ENCODE results near the gene SPATA18.

SPATA18 gene, protein sequence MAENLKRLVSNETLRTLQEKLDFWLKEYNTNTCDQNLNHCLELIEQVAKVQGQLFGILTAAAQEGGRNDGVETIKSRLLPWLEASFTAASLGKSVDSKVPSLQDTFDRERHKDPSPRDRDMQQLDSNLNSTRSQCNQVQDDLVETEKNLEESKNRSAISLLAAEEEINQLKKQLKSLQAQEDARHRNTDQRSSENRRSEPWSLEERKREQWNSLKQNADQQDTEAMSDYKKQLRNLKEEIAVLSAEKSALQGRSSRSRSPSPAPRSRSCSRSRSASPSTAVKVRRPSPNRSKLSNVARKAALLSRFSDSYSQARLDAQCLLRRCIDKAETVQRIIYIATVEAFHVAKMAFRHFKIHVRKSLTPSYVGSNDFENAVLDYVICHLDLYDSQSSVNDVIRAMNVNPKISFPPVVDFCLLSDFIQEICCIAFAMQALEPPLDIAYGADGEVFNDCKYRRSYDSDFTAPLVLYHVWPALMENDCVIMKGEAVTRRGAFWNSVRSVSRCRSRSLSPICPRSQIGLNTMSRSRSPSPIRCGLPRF

DNA sequence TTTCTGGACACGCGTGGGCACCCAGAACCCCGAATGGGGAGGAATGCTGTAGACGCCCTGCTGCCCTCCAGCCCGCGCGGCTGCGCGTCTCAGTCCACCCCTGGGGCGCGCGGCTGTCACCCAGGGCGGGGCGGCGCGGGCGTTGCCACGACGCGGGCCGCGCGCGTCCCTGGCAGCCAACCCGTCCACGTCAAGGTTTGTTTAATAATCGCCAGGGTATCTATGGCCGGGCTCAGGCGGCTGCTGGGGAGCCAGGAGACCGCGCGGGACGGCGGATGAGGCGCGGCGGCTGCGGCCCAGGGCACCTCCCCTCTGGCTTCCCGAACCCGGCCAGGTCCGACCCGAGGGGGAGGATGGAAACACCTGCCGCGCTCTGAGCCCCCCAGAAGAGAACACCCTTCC is at the start of gene SPATA18:
TSS of gene SPATA18 (plus strand) at position 92 of the 402 bp plus-strand sequence. CDS start 401 bp downstream, outside the sequence.
- DNase-seq = no peak

- no peak for DNase-seq
These were observed 49.5 kb upstream of the SPATA18 start for GRCh38 chr4:52001616-52002015.

DNA sequence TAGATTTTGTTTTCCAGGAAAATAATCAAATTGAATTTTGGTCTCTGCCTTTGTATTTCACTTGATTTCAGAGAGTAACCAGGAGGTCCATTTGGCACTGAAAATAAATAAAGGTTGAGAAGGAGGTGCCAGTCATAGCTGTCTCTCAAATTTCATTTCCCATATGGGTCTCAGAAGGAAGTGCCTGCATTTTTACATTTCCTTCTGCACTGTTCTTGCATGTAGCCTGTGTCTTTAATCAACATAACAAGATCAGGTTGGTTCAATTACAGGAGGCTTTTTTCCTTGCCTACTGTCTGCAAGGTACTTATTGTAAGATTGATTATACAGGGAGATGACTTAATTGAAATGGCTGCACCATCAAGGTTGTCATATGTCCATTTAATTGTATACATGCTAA is 46.7 kb upstream of the SPATA18 start:
- DNase-seq = no peak

DNA sequence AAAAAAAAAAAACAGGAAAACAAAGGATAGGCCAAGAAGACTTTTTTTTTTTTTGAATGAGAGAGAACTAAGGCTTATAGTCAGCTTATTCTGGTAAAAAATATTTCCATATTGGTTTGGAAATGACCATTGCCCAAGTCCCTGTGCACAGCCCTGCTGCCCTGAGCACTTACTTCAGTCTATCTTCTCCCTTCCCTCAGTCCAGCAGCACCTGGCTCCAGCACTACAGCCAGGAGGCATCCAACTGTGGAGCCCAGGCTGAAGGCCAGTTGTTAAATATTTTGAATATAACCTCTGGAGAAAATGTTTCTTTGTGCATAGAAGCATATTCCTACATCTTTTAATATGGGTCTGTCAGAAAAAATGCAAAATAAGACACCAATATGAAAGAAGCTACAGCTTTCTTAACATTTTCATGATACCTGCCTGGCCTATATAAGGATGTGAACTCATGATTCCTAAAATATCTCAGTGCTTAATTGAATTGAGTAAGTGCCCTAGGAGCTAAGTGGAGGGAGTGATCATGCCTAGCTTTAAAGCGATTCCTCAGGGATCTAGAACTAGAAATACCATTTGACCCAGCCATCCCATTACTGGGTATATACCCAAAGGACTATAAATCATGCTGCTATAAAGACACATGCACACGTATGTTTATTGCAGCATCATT is 45.4 kb upstream of the SPATA18 start:
- DNase-seq = no peak

- no peak for DNase-seq
These were observed 44.2 kb upstream of the SPATA18 start for GRCh38 chr4:52006887-52007286.

GRCh38 chr4:52010986-52011385 is 40.1 kb upstream of the SPATA18 start:
- DNase-seq = no peak

- no peak for DNase-seq
These were observed 38.5 kb upstream of the SPATA18 start for GRCh38 chr4:52012651-52013050.

GRCh38 chr4:52014903-52015302 is 36.2 kb upstream of the SPATA18 start:
- DNase-seq = no peak

DNA sequence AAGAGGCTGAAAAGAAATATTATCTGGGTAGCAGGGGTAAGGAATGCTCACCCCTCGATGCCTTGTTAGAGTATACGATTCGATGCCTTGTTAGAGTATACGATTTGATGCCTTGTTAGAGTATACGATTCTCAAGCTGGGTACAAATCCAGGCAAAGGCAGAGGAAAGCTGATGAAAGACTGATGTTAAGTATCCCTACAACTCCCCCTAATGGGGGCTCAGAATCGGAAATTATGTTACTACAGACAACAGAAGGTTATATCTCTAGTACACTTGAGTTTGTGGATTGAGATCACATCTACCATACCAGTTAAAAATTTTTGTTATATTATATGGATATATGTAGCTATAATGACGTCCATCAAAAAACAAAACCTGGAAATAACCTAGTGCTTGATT is 35.7 kb upstream of the SPATA18 start:
- DNase-seq = no peak

GRCh38 chr4:52016981-52017380 is 34.1 kb upstream of the SPATA18 start:
- no peak for DNase-seq

GRCh38 chr4:52017814-52018213 is 33.3 kb upstream of the SPATA18 start:
- DNase-seq = no peak

DNA sequence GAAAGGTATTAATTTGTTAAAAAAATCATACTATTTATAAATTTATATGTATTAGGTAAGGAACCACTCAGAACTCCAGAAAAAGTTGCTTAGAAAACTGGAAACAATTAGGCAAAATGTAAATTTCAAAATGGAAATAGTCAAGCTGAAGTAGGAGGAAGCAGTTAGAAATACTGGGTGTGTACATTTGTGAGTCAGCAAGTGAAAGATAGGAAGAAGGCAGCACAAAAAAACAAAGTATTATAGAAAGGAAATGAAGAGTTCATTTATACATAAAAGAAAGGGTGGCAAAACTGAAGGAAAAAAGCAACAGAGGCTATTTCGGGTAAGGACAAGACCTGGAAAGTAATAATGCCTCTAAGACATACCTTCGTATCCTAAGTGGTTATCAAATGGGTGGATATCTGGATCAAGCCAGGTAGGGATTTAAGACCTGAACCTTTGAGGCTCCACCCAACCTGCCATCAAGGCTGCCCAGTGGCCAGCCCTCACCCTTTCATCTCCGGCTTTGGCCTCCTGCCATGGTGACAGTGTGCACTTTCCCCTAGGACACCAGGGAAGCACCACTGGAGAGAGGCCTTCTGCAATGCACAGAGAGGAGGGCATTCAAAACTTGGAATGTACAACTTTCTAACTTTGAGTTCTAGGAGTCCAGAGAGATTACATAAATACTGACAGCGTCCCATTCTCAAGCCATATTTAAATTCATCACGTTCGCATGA is 31.0 kb upstream of the SPATA18 start, which contains the start of gene LRRC66:
TSS of gene LRRC66 (minus strand) at position 428 of the 722 bp plus-strand sequence. CDS start 2,750 bp downstream, outside the sequence.
- DNase-seq = no peak

GRCh38 chr4:52028970-52029369 is 22.1 kb upstream of the SPATA18 start:
- no peak for DNase-seq

GRCh38 chr4:52032005-52032404 is 19.1 kb upstream of the SPATA18 start:
- DNase-seq = no peak

DNA sequence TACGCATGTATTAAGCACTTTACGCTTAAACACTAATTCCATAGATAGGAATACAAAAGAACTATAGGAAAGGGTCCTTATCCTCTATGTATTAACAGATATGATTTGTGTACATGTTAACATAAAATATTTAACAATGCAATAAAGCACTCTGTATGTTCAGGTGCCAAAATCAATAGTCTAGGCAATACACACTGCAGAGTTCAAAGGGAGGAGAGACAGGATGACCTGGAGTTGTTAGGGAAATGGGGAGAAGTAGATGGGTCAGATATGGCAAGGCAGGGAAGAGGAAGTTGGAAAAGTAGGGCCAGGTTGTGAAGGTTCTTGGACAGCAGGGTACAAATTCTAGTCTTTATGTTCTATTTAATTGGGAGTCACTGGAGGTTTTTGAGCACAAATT is 15.9 kb upstream of the SPATA18 start:
- no peak for DNase-seq

- DNase-seq = no peak
These were observed 14.1 kb upstream of the SPATA18 start for GRCh38 chr4:52036886-52037530.

GRCh38 chr4:52037689-52038102 is 13.4 kb upstream of the SPATA18 start:
- peak; percentile 46 for DNase-seq

DNA sequence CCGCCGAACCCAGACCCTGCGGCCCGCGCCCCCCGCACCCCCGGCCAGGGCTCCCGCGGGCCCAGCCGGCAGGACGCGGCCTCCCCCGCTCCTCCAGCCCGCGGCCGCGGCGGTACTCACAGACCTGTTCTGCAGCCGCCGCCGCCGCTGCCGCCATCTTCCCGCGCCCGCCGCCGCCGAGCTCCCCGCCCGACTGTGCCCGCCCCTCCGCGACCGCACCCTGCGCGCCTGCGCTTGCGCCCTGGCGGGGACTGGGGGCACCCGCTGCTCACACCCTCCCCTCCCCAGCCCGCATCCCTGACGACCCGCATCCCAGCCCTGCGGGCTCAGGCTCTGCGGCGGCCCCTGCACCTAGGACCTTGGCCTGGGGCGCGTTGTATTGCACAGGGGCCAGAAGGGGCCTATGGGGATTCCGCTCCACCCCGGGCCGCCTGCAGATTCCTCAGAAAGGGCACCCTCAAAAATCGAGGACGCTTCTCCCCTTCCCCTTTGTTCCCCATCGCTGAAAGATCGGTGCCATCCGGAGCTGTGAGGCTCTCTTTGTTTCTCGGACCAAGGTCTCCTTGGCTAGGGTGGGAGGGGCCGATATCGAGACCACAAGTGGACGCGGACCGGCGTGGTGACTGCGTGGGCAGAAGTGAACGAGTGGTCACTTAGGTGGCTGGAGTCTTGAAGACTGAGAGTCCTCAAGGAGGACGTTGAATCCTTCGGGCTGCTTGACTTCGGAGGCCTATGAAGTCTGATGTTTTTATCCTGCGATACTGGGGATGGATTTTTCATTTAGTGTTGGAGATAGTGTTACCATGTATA is 12.8 kb upstream of the SPATA18 start, which contains the start of gene SGCB:
TSS of gene SGCB (minus strand) at position 197 of the 810 bp plus-strand sequence. CDS start at position 157, 40 bp downstream.
- peak; percentile 46 for DNase-seq

- no peak for DNase-seq
These were observed 6.1 kb upstream of the SPATA18 start for GRCh38 chr4:52045028-52045427.

GRCh38 chr4:52049266-52049665 is 1.8 kb upstream of the SPATA18 start:
- DNase-seq = no peak

GRCh38 chr4:52051615-52052474 is 741 bp downstream of the SPATA18 start:
- DNase-seq = peak; percentile 86

Data from NCI-H510A (cell line).